PFSK-1 (cell line): ENCODE results near the gene RASSF10.

Experiments used
- FOXP2 ChIP-seq: optimal IDR thresholded peaks from 2 replicates; pipeline ENCODE3; 2011; ENCODE audit warnings: borderline replicate concordance, control low read depth, inconsistent platforms; ENCODE audit not compliant: insufficient read depth; ENCODE audit errors: extremely low read length, extremely low read depth
- POLR2AphosphoS5 ChIP-seq: IDR thresholded peaks from 2 replicates; pipeline ENCODE4 v1.6.1; 2012; ENCODE audit warnings: low read depth, mild to moderate bottlenecking, control low read depth, low read length, moderate library complexity
- SIN3A ChIP-seq: IDR thresholded peaks from 2 replicates; pipeline ENCODE4 v1.6.1; 2012; ENCODE audit warnings: mild to moderate bottlenecking, low read length, moderate library complexity, borderline replicate concordance; ENCODE audit not compliant: insufficient read depth
- TAF1 ChIP-seq: IDR thresholded peaks from 2 replicates; pipeline ENCODE4 v1.6.1; 2012; ENCODE audit warnings: low read length, control low read depth, borderline replicate concordance; ENCODE audit not compliant: insufficient read depth
- TF ChIP-seq, protein P1 (sequence below), 2 experiments: IDR thresholded peaks; 2 replicates each; pipeline versions ENCODE4 v1.6.1 to v1.8.0; 2011 to 2012; ENCODE audit warnings: low read depth in 2 of 2, low read length in 2 of 2, control low read depth in 1 of 2, inconsistent platforms in 1 of 2, mild to moderate bottlenecking in 1 of 2, moderate library complexity in 1 of 2; ENCODE audit not compliant: insufficient read depth in 1 of 2

RASSF10 gene

DNA sequence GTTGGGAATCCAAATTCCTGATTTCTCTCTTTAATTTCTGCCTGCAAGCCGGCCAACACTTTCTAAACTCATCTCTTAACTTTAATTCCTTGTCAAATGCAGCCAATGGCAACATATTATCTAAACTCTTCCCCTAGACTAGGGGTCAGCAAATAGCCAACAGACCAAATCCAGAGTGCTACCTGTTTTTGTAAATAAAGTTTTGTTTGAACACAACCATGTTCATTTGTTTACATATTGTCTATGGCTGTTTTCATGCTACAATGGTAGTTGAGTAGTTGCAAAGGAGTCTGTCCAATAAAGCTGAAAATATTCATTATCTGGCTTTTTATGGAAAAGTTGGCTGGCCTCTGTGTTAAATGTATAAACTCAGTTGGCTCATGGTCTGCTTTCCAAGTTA, 37.2 kb upstream of the RASSF10 start:
- TF ChIP-seq TAF1 (no peak), POLR2AphosphoS5 (no peak), FOXP2 (no peak), SIN3A (no peak)
- TF ChIP-seq, protein P1, sequence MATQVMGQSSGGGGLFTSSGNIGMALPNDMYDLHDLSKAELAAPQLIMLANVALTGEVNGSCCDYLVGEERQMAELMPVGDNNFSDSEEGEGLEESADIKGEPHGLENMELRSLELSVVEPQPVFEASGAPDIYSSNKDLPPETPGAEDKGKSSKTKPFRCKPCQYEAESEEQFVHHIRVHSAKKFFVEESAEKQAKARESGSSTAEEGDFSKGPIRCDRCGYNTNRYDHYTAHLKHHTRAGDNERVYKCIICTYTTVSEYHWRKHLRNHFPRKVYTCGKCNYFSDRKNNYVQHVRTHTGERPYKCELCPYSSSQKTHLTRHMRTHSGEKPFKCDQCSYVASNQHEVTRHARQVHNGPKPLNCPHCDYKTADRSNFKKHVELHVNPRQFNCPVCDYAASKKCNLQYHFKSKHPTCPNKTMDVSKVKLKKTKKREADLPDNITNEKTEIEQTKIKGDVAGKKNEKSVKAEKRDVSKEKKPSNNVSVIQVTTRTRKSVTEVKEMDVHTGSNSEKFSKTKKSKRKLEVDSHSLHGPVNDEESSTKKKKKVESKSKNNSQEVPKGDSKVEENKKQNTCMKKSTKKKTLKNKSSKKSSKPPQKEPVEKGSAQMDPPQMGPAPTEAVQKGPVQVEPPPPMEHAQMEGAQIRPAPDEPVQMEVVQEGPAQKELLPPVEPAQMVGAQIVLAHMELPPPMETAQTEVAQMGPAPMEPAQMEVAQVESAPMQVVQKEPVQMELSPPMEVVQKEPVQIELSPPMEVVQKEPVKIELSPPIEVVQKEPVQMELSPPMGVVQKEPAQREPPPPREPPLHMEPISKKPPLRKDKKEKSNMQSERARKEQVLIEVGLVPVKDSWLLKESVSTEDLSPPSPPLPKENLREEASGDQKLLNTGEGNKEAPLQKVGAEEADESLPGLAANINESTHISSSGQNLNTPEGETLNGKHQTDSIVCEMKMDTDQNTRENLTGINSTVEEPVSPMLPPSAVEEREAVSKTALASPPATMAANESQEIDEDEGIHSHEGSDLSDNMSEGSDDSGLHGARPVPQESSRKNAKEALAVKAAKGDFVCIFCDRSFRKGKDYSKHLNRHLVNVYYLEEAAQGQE (IDR thresholded peaks at IDR 0.05; ENCODE audit: insufficient read depth in 1 of 2, low read depth in 2 of 2, low read length in 2 of 2): no peak

DNA sequence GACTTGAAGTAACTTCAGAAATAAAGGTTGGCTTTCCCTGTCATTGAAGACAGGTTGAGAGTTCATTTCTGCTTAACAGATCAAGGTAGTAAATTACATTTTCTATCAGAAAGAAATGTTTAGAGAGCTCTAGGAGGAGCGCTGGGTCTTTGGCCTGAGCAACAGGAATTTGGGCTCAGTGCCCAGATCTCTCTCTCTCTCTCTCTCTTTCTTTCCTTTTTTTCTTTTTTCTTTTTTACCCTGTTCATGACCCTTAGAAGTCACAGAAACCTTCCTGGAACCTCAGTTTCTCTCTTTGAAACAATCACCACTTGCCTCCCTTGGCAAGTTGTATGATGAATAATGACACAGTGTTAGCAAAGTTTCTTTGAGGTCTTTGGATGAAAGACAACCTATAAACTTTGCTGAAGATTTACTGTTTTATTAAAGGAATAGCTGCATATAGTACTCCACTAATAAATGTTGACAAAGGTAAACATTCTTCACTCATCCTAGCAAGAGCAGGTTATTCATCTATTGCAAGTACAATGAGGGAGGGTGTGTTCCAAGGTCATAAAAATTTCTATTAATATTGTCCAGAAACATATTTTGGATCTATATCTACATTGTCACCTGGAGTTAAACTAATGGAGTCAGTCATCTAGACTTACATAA, 35.5 kb upstream of the RASSF10 start:
- no peak for TF ChIP-seq POLR2AphosphoS5
- TF ChIP-seq, protein P1 (IDR thresholded peaks at IDR 0.05; ENCODE audit: insufficient read depth in 1 of 2, low read depth in 2 of 2, low read length in 2 of 2): no peak
- no peak for TF ChIP-seq TAF1
- TF ChIP-seq FOXP2: no peak
- no peak for TF ChIP-seq SIN3A

DNA sequence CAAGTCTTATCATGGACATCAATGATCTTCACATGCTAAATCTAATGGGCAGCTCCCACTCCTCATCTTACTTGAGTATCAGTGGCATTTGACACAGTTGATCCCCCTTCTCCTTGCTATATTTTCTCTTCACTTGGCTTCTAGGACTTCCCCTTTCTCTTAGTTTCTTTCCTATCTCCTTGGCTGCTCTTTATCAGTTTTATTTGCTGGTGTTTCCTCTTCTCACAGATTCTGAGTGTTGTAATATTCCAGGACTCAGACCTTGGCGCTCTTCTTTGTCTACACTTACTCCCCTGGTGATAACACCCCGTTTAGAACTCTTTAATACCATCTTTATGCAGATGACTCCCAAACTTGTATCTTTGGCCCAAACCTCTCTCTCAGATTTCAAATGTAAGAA, 33.9 kb upstream of the RASSF10 start:
- TF ChIP-seq, protein P1 (IDR thresholded peaks at IDR 0.05; ENCODE audit: insufficient read depth in 1 of 2, low read depth in 2 of 2, low read length in 2 of 2): no peak
- no peak for TF ChIP-seq SIN3A
- no peak for TF ChIP-seq POLR2AphosphoS5
- no peak for TF ChIP-seq FOXP2
- no peak for TF ChIP-seq TAF1

DNA sequence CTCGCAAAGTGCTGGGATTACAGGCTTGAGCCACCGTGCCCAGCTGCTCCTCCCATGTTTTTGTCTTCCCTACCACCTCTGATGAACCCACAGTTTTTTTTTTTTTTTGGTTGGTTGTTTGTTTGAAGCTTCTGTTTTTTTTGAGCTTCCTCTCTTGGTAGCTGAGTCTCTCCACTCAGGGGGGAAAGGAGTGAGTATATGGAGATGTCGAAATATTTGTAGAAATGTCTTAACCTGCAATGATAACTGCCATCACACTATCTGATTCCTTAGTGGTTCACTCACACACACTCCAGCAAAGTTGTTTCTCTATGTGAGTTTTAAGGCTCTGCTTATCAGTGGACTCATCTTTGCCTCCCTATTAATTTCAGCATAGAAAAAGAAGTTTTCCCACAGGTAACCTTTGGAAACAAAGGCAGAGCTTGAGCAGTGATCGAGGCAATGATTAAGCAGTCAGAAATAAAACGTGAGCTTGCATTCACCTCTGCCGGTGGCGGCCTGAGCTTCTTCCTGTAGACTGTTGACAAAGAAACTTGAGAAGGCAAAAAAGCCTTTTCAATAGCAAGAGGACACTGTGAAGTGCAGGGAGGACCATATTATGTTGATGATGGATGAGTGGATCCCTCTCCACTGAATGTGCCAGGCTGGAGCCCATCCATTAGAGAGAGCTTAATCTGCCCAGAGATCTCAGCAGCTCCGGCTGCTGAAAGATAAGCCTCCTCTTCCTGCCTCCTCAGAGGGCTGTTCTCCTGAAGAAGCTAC, 29.0 kb upstream of the RASSF10 start:
- TF ChIP-seq TAF1 (no peak), POLR2AphosphoS5 (no peak), SIN3A (no peak), FOXP2 (no peak)
- TF ChIP-seq, protein P1 (IDR thresholded peaks at IDR 0.05; ENCODE audit: insufficient read depth in 1 of 2, low read depth in 2 of 2, low read length in 2 of 2): no peak
